ENCODE measurements around the gene NDUFV2.
"Not testable (repeated sequence)": the region's sequence is repeated elsewhere in the genome, so short reads cannot be mapped to it uniquely, and the experiment has no call there.

Gene NDUFV2

GRCh38 chr18:9150121-9150520 lies 47.6 kb downstream of the NDUFV2 start:
- no peak for DNase-seq (ENCODE audit: low read depth in 1 of 2, low spot score in 1 of 2)

DNA sequence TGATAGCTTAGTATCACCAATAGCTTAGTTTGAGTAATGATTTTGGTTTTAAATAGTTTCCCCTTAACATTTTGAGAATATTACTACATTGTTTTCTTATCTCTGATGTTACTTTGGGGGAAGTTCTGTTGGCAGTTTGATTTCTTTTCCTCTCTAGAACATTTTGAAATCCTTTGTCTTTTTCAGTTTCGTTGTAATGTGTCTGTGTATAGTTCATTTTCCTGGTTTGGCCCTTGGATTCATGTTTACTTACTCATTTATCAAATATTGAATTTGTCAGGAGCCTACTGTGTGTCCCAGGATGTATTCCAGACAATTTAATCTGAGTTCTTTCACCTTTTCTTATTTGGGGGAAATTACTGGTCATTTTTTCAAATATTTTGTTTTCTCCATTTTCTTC lies 50.8 kb downstream of the NDUFV2 start:
- no peak for DNase-seq (ENCODE audit: low read depth in 1 of 2, low spot score in 1 of 2)

- DNase-seq (ENCODE audit: low read depth in 1 of 2, low spot score in 1 of 2): no peak
These were observed 54.2 kb downstream of the NDUFV2 start for GRCh38 chr18:9156604-9157249.

GRCh38 chr18:9157806-9158205 lies 55.3 kb downstream of the NDUFV2 start:
- DNase-seq (ENCODE audit: low read depth in 1 of 2, low spot score in 1 of 2): no peak

GRCh38 chr18:9160014-9160413 lies 57.5 kb downstream of the NDUFV2 start:
- no peak for DNase-seq (ENCODE audit: low read depth in 1 of 2, low spot score in 1 of 2)

- not testable (repeated sequence) for DNase-seq (ENCODE audit: low read depth in 1 of 2, low spot score in 1 of 2)
These were observed 60.2 kb downstream of the NDUFV2 start for GRCh38 chr18:9162663-9163062.

DNA sequence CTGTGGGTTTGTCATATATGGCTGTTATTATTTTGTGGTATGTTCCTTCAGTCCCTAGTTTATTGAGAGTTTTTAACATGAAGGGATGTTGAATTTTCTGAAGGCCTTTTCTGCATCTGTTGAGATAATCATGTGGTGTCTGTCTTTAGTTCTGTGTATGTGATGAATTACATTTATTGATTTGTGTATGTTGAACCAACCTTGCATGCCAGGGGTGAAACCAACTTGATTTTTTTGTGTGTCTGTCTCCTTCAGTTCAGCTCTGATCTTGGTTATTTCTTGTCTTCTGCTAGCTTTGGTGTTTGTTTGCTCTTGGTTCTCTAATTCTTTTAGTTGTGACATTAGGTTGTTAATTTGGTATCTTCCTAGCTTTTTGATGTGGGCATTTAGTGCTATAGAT lies 61.6 kb downstream of the NDUFV2 start:
- not testable (repeated sequence) for DNase-seq (ENCODE audit: low read depth in 1 of 2, low spot score in 1 of 2)

GRCh38 chr18:9165883-9166282 lies 63.4 kb downstream of the NDUFV2 start:
- not testable (repeated sequence) for DNase-seq (ENCODE audit: low read depth in 1 of 2, low spot score in 1 of 2)

- not testable (repeated sequence) for DNase-seq (ENCODE audit: low read depth in 1 of 2, low spot score in 1 of 2)
These were observed 67.0 kb downstream of the NDUFV2 start for GRCh38 chr18:9169515-9169914.

DNA sequence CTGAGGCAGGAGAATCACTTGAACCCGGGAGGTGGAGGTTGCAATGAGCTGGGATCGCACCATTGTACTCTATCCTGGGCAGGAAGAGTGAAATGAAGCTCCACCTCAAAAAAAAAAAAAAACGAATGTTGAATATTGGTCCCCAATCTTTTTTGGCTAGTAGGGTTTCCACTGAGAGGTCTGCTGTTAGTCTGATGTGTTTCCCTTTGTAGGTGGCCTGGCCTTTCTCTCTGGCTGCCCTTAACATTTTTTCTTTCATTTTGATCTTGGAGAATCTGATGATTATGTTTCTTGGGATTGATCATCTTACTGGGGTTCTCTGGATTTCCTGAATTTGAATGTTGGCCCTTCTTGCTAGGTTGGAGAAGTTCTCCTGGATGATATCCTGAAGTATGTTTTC lies 69.4 kb downstream of the NDUFV2 start:
- DNase-seq (ENCODE audit: low read depth in 1 of 2, low spot score in 1 of 2): not testable (repeated sequence)

DNA sequence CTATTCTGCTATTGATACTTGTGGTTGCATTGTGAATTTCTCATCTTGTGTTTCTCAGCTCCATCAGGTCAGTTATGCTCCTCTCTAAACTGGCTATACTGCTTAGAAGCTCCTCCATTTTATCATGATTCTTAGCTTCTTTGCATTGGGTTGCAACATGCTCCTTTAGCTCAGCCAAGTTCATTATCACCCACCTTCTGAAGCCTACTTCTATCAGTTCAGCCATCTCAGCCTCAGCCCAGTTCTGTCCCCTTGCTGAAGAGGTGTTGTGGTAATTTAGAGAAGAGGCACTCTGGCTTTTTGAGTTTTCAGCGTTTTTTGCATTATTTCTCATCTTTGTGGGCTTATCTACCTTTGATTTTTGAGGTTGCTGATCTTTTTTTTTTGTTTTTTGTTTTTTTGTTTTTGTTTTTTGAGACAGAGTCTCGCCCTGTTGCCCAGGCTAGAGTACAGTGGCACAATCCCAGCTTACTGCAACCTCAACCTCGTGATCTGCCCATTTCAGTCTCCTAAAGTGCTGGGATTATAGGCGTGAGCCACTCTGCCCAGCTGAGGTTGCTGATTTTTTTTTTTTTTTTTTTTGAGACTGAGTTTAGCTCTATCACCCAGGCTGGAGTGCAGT lies 70.1 kb downstream of the NDUFV2 start:
- no peak for DNase-seq (ENCODE audit: low read depth in 1 of 2, low spot score in 1 of 2)

DNA sequence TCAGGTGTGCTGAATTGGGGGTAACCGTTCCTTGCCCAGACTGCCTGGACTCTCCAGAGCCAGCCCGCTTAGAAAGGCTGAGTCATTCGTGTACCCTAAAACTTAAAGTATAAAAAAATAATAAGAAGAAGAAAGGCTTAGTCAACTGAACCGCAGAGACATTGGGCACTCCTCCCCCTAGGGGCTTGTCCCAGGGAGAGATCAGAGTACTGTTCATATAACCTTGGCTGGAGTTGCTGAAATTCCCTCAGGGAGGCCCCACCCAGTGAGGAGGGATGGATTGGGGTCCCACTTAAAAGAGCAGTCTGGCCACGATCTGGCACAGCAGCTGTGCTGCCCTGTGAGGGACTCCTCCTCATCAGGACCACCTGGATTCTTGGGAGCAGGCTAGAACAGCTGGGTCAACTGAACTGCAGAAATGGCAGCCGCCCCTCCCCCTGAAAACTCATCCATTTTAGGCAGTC lies 71.3 kb downstream of the NDUFV2 start:
- no peak for DNase-seq (ENCODE audit: low read depth in 1 of 2, low spot score in 1 of 2)

DNA sequence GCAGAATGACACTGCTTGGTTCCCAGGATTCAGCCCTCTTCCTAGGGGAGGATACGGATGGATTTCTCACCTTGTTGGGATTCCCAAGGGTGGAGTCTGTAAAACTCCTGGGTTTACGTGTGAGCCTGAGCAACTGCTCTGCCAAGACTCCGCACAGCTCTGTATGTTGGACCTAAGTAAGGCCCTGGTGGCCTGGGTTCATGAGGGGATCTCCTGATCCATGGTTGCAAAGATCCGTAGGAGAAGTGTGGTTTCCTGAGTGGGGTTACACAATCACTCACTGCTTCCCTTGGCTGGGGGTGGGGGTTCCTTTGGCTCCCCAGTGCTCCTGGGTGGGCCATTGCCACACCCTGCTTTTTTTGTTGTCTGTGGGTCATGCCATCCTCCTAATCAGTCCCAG lies 71.8 kb downstream of the NDUFV2 start:
- DNase-seq (ENCODE audit: low read depth in 1 of 2, low spot score in 1 of 2): no peak

DNA sequence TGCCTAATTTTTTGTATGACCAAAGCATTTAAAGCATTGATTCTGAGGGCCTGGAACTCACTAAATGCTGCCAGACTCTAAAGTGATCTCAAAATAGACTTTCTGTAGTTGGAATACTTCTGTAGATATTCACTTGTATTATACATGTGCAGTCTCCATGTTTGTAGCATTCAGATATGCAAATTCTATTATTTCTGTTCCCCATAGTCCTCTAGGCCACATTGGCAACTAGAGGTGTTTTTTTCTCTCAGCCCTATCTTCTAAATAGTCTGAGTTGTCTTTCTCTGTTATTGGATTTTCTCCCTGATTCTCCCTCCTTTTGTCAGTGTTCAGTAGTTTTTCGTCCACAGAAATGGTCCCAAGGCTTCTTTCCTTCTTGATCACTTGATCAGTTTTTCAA lies 72.6 kb downstream of the NDUFV2 start:
- no peak for DNase-seq (ENCODE audit: low read depth in 1 of 2, low spot score in 1 of 2)

GRCh38 chr18:9177031-9177430 lies 74.5 kb downstream of the NDUFV2 start:
- DNase-seq (ENCODE audit: low read depth in 1 of 2, low spot score in 1 of 2): no peak

GRCh38 chr18:9177466-9177865 lies 75.0 kb downstream of the NDUFV2 start:
- DNase-seq (ENCODE audit: low read depth in 1 of 2, low spot score in 1 of 2): no peak

- no peak for DNase-seq (ENCODE audit: low read depth in 1 of 2, low spot score in 1 of 2)
These were observed 76.1 kb downstream of the NDUFV2 start for GRCh38 chr18:9178557-9178956.

DNA sequence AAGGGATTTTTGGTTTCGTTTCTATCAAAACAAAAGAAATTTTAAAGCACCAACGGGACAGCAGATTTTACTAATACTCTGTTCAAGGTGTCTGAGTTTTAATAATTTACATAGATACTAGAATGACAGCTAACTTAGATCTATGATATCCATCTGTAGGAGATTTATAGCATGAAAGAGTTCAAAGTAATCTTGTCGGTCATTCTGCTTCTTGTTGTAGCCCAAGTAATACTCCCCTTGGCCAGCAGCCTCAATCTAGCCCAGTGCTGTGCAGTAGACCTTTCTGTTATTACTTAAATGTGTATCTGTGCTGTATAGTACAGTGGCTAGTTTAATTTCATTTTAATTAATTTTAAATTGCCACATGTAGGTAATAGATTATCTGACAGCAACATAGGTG lies 78.8 kb downstream of the NDUFV2 start:
- no peak for DNase-seq (ENCODE audit: low read depth in 1 of 2, low spot score in 1 of 2)

DNA sequence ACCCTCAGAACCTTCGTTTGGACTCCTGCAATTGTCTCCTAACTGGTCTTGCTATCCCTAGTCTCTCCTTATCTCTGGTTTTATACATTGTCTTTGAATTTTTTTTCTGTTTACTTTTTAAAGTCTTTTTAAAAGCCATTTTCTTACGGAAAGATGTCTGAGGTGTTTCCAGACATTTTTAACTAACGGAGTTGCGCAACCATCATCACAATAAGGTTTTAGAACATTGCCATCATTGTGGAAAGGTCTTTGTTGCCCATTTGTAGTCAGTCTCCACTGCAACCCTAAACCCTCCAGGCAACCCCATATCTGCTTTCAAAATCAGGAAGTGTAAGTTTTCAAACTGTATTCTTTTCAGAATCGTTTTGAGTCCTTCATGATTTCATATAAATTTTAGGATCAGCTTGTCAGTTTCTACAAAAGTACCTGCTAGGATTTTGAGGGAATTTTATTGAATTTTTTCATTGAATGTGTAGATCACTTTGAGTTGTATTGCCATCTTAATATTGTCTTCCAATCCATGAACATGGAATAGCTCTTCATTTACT lies 80.4 kb downstream of the NDUFV2 start:
- DNase-seq (ENCODE audit: low read depth in 1 of 2, low spot score in 1 of 2): no peak

All from stimulated activated CD4-positive, alpha-beta T cell treated with anti-CD3 and anti-CD28 coated beads, Interleukin-15, amount 100 ng/mL, for 1 hour (primary cell).